GM18519 (cell line): ENCODE results near the gene NARS2.
"Not testable (repeated sequence)": the region's sequence is repeated elsewhere in the genome, so short reads cannot be mapped to it uniquely, and the experiment has no call there.

Experiments
- ATAC-seq: cut with Tn5 transposase; IDR thresholded peaks from one replicate; pipeline ENCODE4 v1.9.1; 2021; ENCODE audit warnings: mild to moderate bottlenecking, moderate library complexity; ENCODE audit not compliant: unreplicated experiment, low FRiP score

The NARS2 gene

DNA sequence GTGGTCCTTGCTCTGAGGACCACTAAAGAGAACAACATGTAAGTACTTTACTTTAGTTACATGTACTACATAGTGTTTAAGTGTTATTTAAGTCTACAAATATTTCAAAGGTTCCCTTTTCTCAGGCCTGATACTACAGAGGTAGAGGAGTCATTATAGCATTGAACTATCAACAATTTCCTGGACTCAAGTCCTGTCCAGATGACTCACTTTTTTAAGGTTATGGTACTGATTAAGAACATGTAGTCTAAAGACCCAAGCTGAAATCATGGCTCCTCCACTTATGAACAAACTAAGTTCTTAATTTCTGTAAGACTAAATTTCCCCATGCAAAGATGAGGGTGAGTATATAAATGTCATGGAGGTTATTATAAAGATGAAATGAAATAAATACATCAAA, 74.7 kb downstream of the NARS2 start:
- no peak for ATAC-seq

- no peak for ATAC-seq
Measured at GRCh38 chr11:78497293-78497692, 77.4 kb downstream of the NARS2 start.

- no peak for ATAC-seq
Measured at GRCh38 chr11:78493413-78493975, 81.2 kb downstream of the NARS2 start.

DNA sequence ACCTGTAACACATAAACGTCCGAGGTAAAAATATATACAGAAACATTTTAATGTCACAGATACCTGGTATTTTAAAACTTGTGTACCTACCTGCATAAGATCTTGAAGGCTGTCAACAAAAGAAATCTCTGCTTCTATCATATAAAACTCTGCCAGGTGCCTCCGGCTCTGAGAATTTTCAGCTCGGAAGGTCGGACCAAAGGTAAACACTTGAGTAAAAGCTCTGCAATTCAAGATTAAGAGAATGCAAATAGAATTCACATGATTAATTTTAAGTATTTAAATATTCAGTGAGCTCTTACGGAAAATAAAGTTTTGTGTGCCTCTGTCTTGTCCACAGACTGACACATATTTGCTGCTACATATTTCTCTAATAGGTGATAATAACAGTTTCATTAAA, 81.7 kb downstream of the NARS2 start:
- ATAC-seq = no peak

GRCh38 chr11:78489184-78489583, 85.5 kb downstream of the NARS2 start:
- no peak for ATAC-seq

DNA sequence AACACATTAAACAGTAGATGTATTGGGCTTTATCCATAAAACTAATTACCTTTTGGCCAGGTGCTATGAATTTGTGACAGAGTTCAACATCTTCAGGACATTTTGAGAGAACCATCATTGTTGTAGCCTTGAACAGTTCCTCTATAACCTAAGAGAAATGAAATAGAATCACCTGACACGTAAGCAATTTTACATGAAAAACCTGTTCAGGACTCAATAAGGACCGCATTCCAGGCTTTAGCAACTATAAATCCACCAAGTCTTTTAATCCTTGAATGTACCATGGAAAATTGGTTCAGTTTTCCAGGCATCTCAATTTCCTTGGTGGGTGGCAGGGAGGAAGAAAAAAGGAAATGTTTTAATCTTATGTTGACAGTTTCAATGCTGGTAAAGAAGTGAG, 96.1 kb downstream of the NARS2 start:
- no peak for ATAC-seq

- ATAC-seq = no peak
Measured at GRCh38 chr11:78476066-78476465, 98.6 kb downstream of the NARS2 start.

DNA sequence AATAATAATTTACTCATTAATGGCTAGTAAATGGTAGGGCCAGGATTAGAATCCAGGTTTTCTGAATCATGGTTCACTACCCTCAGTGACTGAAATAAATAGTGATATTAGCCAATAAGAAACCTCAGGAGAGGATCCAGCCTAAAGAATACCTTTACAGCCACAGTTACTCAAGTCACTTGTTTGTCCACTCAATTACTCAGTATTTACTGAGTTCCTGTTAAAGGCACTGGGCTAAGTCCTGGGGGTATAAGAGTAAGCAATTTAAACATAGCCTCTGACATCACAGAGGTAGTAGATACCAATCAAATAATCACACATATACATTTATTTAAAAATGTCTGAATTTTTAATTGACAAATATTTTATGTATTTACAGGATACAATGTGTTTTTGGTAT, 100.2 kb downstream of the NARS2 start:
- ATAC-seq = no peak

DNA sequence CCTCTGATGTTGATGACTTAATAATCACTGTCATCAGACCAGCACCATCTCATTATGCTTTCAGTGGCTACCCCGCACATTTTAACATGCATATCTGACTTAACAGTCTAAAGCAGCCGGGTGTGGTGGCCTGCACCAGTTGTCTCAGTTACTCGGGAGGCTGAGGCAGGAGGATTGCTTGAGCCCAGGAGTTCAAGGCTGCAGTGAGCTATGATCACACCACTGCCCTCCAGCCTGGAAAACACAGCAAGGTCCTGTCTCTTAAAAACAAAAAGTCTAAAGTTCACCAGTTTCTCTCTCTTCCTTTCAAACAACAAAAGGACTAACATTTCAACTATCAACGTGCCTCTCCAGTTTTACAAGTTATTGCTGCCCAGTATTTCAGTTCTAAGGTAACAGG, 101.8 kb downstream of the NARS2 start:
- no peak for ATAC-seq

- ATAC-seq = no peak
Measured at GRCh38 chr11:78472382-78472781, 102.3 kb downstream of the NARS2 start.

GRCh38 chr11:78470861-78471442, 103.7 kb downstream of the NARS2 start:
- ATAC-seq = no peak

- ATAC-seq = no peak
Measured at GRCh38 chr11:78469896-78470295, 104.8 kb downstream of the NARS2 start.

DNA sequence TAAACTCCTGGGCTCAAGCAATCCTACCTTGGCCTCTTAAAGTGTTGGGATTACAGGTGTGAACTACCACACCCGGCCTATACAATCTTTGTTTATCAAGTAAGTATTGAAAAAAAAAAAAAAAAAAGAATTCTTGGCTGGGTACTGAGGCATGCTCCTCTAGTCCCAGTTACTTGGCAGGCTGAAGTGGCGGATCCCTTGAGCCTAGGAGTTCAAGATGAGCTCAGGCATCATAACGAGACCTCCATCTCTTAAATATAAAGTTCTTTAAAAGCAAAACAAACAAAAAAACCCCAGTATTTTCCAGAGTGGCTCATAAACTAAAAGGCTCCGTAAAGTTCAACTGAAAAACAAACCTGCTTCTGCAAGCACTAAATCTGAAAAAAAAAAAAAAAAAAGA, 106.7 kb downstream of the NARS2 start:
- no peak for ATAC-seq

- no peak for ATAC-seq
Measured at GRCh38 chr11:78467370-78467769, 107.3 kb downstream of the NARS2 start.

- ATAC-seq = peak; percentile 97
Measured at GRCh38 chr11:78465169-78465942, 109.3 kb downstream of the NARS2 start.

DNA sequence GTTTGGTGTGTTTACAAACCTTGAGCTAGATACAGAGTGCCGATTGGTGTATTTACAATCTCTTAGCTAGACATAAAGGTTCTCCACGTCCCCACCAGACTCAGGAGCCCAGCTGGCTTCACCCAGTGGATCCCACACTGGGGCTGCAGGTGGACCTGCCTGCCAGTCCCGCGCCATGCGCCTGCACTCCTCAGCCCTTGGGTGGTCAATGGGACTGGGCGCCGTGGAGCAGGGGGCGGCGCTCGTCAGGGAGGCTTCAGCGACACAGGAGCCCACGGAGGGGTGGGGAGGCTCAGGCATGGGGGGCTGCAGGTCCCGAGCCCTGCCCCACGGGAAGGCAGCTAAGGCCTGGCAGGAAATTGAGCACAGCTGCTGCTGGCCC, 109.9 kb downstream of the NARS2 start:
- not testable (repeated sequence) for ATAC-seq

GRCh38 chr11:78460471-78460870, 114.2 kb downstream of the NARS2 start:
- ATAC-seq = no peak

- ATAC-seq = no peak
Measured at GRCh38 chr11:78459738-78460137, 114.9 kb downstream of the NARS2 start.

GRCh38 chr11:78457448-78457847, 117.2 kb downstream of the NARS2 start:
- ATAC-seq = no peak

- no peak for ATAC-seq
Measured at GRCh38 chr11:78453140-78453935, 121.3 kb downstream of the NARS2 start.
